GM18867 (cell line): ENCODE results near the gene HELT.
"Not testable (repeated sequence)": the region's sequence is repeated elsewhere in the genome, so short reads cannot be mapped to it uniquely, and the experiment has no call there.

Source experiments
- ATAC-seq: cut with Tn5 transposase; IDR thresholded peaks from one replicate; pipeline ENCODE4 v1.9.1; 2021; ENCODE audit warnings: mild to moderate bottlenecking, moderate library complexity; ENCODE audit not compliant: unreplicated experiment

The HELT gene

DNA sequence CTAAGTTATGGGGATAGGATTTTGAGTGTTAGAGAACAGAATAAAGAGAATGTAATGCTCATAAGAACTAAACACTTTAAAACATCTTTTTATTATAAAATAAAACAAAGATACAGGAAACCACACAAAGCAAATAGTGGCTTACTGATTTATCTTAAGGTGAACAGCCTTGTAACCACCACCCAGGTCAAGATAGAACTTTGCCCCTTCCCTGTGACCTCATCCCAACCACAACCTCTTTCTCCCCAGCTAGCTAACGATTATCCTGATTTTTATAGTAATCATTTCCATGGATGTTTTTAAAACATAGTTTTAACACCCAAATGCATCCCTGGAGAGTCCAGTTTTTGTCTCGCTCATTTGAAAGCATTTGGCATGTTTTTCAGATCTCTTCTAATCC, 17.0 kb downstream of the HELT start:
- ATAC-seq, result no peak

GRCh38 chr4:185036019-185036418, 17.7 kb downstream of the HELT start:
- ATAC-seq, result peak; percentile 41

GRCh38 chr4:185036842-185037241, 18.6 kb downstream of the HELT start:
- no peak for ATAC-seq

- ATAC-seq, result peak; percentile 71
Measured at GRCh38 chr4:185039508-185040273, 21.4 kb downstream of the HELT start.

- no peak for ATAC-seq
Measured at GRCh38 chr4:185040523-185040922, 22.2 kb downstream of the HELT start.

DNA sequence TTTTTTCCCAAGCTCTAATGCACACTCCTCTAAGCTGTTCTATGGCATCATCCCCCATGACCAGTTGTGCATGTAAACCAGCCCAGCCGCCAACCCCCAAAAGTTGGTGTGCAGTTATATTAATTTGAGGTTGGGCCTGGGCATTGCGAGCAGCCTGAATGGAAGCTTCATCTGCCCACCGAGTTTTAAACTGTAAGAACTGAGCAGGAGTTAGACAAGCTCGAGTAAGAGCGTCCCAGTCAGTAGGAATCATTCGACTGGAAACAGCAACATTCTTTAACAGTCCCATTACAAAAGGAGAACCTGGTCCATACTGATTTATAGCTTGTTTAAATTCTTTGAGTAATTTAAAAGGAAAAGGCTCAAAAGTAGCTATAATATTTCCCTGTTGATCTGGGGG, 32.0 kb downstream of the HELT start:
- not testable (repeated sequence) for ATAC-seq

- not testable (repeated sequence) for ATAC-seq
Measured at GRCh38 chr4:185051283-185051682, 33.0 kb downstream of the HELT start.

GRCh38 chr4:185053746-185054145, 35.5 kb downstream of the HELT start:
- ATAC-seq, result no peak

DNA sequence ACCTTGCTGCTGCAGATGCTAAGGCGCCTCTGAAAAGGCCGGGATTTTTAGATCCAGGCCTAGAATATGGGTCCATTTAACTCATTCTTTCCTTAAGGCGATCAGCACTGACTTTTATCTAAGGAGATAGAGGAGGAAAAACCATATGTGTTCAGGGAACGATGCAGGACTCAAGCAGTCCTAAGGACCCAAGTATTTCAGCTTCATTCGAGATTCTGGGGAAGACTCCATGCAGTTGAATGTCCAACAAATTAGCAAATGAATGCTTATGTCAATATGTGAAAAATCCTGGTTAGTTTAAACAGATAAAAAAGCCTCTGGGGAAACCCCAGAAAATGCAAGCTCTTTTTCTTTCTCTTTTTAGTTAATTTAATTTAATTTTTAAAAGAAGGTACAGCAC, 36.0 kb downstream of the HELT start:
- no peak for ATAC-seq

GRCh38 chr4:185054886-185055285, 36.6 kb downstream of the HELT start:
- ATAC-seq, result no peak

GRCh38 chr4:185061610-185062009, 43.3 kb downstream of the HELT start:
- ATAC-seq, result no peak

DNA sequence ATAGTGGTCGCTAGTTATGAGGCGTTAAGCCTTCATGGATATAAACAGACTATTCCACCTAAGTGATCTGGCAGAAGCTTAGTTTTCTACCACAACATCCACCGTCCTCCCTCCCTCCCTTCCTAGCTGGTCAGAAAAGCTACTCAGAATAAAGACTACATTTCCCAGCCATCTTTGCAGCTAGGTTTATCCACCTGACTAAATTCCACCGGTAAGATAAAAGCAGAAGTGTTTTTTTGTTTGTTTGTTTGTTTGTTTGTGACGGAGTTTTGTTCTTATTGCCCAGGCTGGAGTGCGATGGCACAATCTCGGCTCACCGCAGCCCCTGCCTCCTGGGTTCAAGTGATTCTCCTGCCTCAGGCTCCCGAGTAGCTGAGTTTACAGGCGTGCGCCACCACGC, 44.3 kb downstream of the HELT start:
- ATAC-seq, result no peak

GRCh38 chr4:185066179-185066578, 47.9 kb downstream of the HELT start:
- ATAC-seq, result no peak

GRCh38 chr4:185068837-185069236, 50.5 kb downstream of the HELT start:
- ATAC-seq, result no peak
